Choroid plexus epithelial cell (primary cell): ENCODE results near the gene CEBPG.

ENCODE experiments used
- DNase-seq: peaks from one replicate; pipeline ENCODE4 v3.0.0-alpha.2; 2010; ENCODE audit warnings: low read depth
- H3K4me3 ChIP-seq: 2 replicates; pipeline ENCODE4 v1.5.1; 2011; ENCODE audit warnings: low read depth, mild to moderate bottlenecking, control low read depth, low read length, moderate library complexity
- CTCF ChIP-seq: conservative IDR thresholded peaks from 2 replicates; pipeline ENCODE4 v1.5.1; 2011; ENCODE audit warnings: low read depth, mild to moderate bottlenecking, control low read depth, inconsistent platforms, low read length, moderate library complexity

CEBPG gene

GRCh38 chr19:33409906-33410685 is 36.6 kb downstream of the CEBPG start:
- TF ChIP-seq CTCF, result no peak
- H3K4me3 ChIP-seq, result no peak overlapping the region
- no peak for DNase-seq

- DNase-seq, result no peak
- no peak overlapping the region for H3K4me3 ChIP-seq
- no peak for TF ChIP-seq CTCF
Observed at GRCh38 chr19:33410915-33411401, 37.4 kb downstream of the CEBPG start.

GRCh38 chr19:33411621-33412180 is 38.2 kb downstream of the CEBPG start:
- no peak for TF ChIP-seq CTCF
- no peak for DNase-seq
- H3K4me3 ChIP-seq, result no peak overlapping the region

GRCh38 chr19:33412601-33413425 is 39.3 kb downstream of the CEBPG start:
- TF ChIP-seq CTCF, result no peak
- H3K4me3 ChIP-seq, result no peak overlapping the region
- no peak for DNase-seq

- H3K4me3 ChIP-seq, result no peak overlapping the region
- TF ChIP-seq CTCF, result no peak
- DNase-seq, result no peak
Observed at GRCh38 chr19:33413426-33413725, 39.9 kb downstream of the CEBPG start.

- no peak for TF ChIP-seq CTCF
- DNase-seq, result no peak
- H3K4me3 ChIP-seq, result no peak overlapping the region
Observed at GRCh38 chr19:33413868-33414666, 40.6 kb downstream of the CEBPG start.
